ACC112 (cell line): ENCODE results near the gene PRKG1.

Experiments used
- H2AFZ ChIP-seq: fragments of 200-600 bp; sonication (generic); one replicate; pipeline ENCODE4 v1.6.0; 2017; ENCODE audit warnings: antibody characterized with exemption, low read length; ENCODE audit not compliant: unreplicated experiment
- H3K27ac ChIP-seq: fragments of 200-600 bp; sonication (generic); 2 replicates; pipeline ENCODE4 v1.5.1; 2014; ENCODE audit warnings: low read depth, mild to moderate bottlenecking, antibody characterized with exemption, low read length, moderate library complexity
- H3K27me3 ChIP-seq: fragments of 200-600 bp; sonication (generic); 2 replicates; pipeline ENCODE4 v1.6.1; 2014; ENCODE audit warnings: mild to moderate bottlenecking, antibody characterized with exemption, low read length, moderate library complexity, mixed read lengths; ENCODE audit not compliant: insufficient read depth
- H3K36me3 ChIP-seq: fragments of 200-600 bp; sonication (generic); 2 replicates; pipeline ENCODE4 v1.6.1; 2016; ENCODE audit warnings: mild to moderate bottlenecking, antibody characterized with exemption, low read length, moderate library complexity, mixed read lengths; ENCODE audit not compliant: insufficient read depth
- H3K4me1 ChIP-seq: fragments of 200-600 bp; sonication (generic); one replicate; pipeline ENCODE4 v1.6.1; 2016; ENCODE audit warnings: low read length, mixed read lengths; ENCODE audit not compliant: insufficient read depth, unreplicated experiment, control insufficient read depth
- H3K4me3 ChIP-seq: fragments of 200-600 bp; sonication (generic); 2 replicates; pipeline ENCODE4 v1.5.1; 2014; ENCODE audit warnings: mild to moderate bottlenecking, low read depth, low read length
- H3K79me2 ChIP-seq: fragments of 200-600 bp; sonication (generic); one replicate; pipeline ENCODE4 v1.6.0; 2016; ENCODE audit warnings: low read length; ENCODE audit not compliant: control insufficient read depth, unreplicated experiment, insufficient read depth

PRKG1 gene

GRCh38 chr10:51706225-51706624 is 631.9 kb downstream of the PRKG1 start:
- Histone ChIP-seq H3K79me2 (no peaks in the 10 kb centered on the region), H3K27ac (no peak overlapping the region), H2AFZ (no peak overlapping the region), H3K27me3 (no peaks in the 10 kb centered on the region), H3K36me3 (no peaks in the 10 kb centered on the region), H3K4me1 (peaks cover 5% of the 10 kb centered on the region), H3K4me3 (no peak overlapping the region)

DNA sequence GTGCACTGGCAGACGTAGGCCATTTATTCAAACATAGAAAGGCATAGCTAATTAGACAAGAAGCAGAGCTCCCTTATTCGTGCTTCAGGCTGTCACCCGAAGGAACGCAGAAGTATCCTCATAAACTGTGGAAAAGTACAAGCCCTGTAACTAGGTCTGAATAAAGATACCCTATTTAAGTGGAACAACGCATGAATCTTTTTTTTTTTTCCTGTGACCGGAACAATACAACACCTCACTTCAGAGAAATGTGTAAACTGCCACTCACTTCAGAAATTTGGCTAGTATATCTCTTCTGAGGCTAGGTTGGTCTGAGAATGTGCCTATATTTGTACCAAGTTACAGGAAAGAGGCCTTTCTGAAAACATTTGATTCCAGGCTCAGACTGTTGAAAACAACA is 633.1 kb downstream of the PRKG1 start:
- peaks cover 5% of the 10 kb centered on the region for H3K4me1 ChIP-seq
- H3K4me3 ChIP-seq: no peak overlapping the region
- H3K79me2 ChIP-seq: no peaks in the 10 kb centered on the region
- no peak overlapping the region for H3K27ac ChIP-seq
- no peaks in the 10 kb centered on the region for H3K27me3 ChIP-seq
- H2AFZ ChIP-seq: no peak overlapping the region
- no peaks in the 10 kb centered on the region for H3K36me3 ChIP-seq

DNA sequence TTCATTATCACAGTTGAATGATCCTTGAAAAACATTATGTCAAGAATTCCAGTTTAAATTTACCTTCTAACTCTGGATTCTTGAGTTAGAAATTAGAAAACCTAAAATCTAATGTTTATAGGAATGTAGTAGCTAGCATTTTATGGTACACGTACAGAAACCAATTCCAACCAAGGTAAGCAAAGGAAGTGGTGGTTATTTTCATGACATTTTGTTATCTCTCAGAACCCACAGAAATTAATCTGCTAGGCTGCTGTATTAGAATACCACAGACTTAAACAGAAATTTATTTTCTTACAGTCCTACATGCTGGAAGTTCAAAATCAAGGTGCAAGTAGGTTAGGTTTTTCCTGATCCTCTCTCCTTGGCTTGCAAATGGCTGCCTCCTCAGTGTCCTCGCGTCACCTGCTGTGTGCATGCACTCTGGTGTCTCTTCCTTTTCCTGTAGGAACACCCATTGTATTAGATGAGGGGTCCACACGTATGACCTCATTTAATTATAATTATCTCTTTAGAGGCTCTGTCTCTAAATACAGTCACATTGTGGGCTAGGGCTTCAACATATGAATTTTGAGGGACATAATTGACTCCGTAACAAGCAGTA is 633.6 kb downstream of the PRKG1 start:
- peaks cover 5% of the 10 kb centered on the region for H3K4me1 ChIP-seq
- no peaks in the 10 kb centered on the region for H3K36me3 ChIP-seq
- H3K27ac ChIP-seq: no peak overlapping the region
- H2AFZ ChIP-seq: no peak overlapping the region
- no peaks in the 10 kb centered on the region for H3K27me3 ChIP-seq
- H3K79me2 ChIP-seq: no peaks in the 10 kb centered on the region
- H3K4me3 ChIP-seq: no peak overlapping the region

DNA sequence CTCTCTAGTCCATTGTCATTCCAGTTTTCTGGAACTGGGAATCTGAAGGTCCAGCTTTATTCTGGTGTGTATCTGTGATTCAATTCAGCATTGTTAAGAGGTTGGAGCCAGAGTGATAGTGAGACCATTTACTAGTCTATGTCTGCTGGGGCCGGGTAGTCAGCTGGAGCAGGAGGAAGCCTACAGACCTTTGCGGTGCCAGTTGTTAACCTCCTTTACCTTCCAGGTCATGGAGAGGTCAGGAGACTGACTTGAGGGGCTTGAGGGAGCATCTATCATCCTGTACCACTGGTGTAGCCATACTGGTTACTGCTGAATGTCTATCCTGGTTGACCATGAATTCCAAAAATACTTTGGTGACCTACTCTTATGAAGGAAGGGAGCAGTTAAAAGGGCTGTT is 634.3 kb downstream of the PRKG1 start:
- no peak overlapping the region for H2AFZ ChIP-seq
- H3K4me3 ChIP-seq: no peak overlapping the region
- H3K27ac ChIP-seq: no peak overlapping the region
- H3K27me3 ChIP-seq: no peaks in the 10 kb centered on the region
- no peaks in the 10 kb centered on the region for H3K36me3 ChIP-seq
- no peaks in the 10 kb centered on the region for H3K79me2 ChIP-seq
- H3K4me1 ChIP-seq: peaks cover 5% of the 10 kb centered on the region

GRCh38 chr10:51709324-51709972 is 635.2 kb downstream of the PRKG1 start:
- H3K4me1 ChIP-seq: peaks cover 5% of the 10 kb centered on the region
- no peaks in the 10 kb centered on the region for H3K27me3 ChIP-seq
- H3K79me2 ChIP-seq: no peaks in the 10 kb centered on the region
- H3K27ac ChIP-seq: no peak overlapping the region
- H2AFZ ChIP-seq: no peak overlapping the region
- H3K36me3 ChIP-seq: no peaks in the 10 kb centered on the region
- H3K4me3 ChIP-seq: no peak overlapping the region

- H3K36me3 ChIP-seq: no peaks in the 10 kb centered on the region
- H2AFZ ChIP-seq: no peak overlapping the region
- no peak overlapping the region for H3K27ac ChIP-seq
- no peaks in the 10 kb centered on the region for H3K27me3 ChIP-seq
- no peak overlapping the region for H3K4me3 ChIP-seq
- no peaks in the 10 kb centered on the region for H3K79me2 ChIP-seq
- no peaks in the 10 kb centered on the region for H3K4me1 ChIP-seq
Measured at GRCh38 chr10:51711519-51711891, 637.2 kb downstream of the PRKG1 start.

DNA sequence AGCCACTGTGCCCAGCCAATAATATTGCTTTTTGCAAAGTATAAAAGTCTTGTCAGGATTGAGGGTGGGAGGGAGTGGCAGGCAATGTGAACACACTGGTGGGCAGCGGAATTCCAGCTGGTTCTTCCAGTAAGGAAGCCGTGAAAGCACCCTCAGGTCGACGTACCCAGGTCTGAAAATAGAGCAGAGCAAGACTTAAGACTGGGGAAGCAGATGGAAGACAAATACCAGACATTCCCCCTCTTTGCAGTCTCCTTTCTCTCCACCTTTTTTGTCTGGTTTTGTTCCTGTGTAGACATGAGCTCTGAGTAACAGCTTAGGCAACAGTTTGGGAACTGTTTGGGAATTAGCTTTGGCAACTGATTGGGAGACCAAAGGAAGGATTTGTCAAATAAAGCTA is 642.7 kb downstream of the PRKG1 start:
- Histone ChIP-seq H3K79me2 (no peaks in the 10 kb centered on the region), H2AFZ (no peak overlapping the region), H3K27me3 (no peaks in the 10 kb centered on the region), H3K27ac (no peak overlapping the region), H3K36me3 (no peaks in the 10 kb centered on the region), H3K4me3 (no peak overlapping the region), H3K4me1 (peaks cover 9% of the 10 kb centered on the region)

DNA sequence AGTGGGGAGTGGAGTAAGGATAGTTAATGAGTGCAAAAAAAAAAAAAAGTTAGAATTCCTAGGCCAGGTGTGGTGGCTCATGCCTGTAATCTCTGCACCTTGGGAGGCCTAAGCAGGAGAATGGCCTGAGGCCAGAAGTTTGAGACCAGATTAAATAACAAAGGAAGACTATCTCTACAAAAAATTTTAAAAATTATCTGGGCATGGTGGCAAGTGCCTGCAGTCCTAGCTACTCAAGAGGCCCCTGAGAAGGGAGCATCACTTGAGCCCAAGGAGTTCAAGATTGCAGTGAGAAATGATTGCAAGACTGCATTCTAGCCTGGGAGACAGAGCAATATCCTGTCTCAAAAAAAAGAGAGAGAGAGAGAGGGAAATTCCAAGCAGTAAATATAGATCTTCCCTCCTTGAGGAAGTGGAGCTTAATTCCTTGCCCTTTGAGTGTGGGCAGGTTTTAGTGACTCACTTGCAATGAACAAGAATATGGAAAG is 644.6 kb downstream of the PRKG1 start:
- Histone ChIP-seq H3K27me3 (no peaks in the 10 kb centered on the region), H3K4me3 (no peak overlapping the region), H2AFZ (no peak overlapping the region), H3K4me1 (peaks cover 9% of the 10 kb centered on the region), H3K27ac (no peak overlapping the region), H3K79me2 (no peaks in the 10 kb centered on the region), H3K36me3 (no peaks in the 10 kb centered on the region)

- Histone ChIP-seq H3K4me1 (peaks cover 4% of the 10 kb centered on the region), H3K27ac (no peak overlapping the region), H3K4me3 (no peak overlapping the region), H3K27me3 (no peaks in the 10 kb centered on the region), H3K36me3 (no peaks in the 10 kb centered on the region), H3K79me2 (no peaks in the 10 kb centered on the region), H2AFZ (no peak overlapping the region)
Measured at GRCh38 chr10:51724038-51724437, 649.8 kb downstream of the PRKG1 start.

DNA sequence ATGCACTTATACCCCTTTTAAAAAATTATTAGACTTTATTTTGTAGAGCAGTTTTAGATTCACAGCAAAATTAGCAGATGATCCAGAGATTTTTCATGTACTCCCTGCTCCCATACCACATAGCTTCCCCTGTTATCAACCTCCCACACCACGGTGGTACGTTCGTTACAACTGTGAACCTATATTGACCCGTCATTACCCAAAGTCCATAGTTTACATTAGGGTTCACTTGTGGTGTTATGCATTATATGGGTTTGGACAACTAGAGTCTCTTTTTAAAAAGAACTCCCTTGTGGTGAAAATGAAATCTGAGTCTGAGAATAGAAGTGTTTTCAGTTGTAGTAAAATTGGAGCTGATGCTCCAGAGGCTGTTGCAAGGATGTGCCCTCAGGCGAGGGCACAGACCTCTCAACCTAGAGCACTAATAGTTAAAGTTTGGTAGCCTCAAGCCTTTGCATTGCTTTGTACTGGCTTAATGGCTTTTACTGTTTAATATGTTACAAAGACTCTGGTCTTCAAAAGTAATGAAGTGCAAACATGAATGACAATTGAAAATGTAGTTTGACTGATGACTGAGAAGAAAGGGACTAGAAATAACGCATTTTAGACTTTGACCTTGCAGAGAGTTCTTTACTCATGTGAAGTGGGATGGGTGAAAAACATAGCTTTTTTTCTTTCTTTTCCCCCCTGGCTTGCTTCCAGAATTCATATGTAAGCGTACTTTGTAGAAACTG is 655.7 kb downstream of the PRKG1 start:
- no peaks in the 10 kb centered on the region for H3K27me3 ChIP-seq
- no peaks in the 10 kb centered on the region for H3K36me3 ChIP-seq
- no peaks in the 10 kb centered on the region for H3K79me2 ChIP-seq
- no peak overlapping the region for H3K27ac ChIP-seq
- H3K4me1 ChIP-seq: peaks cover 10% of the 10 kb centered on the region
- no peak overlapping the region for H3K4me3 ChIP-seq
- no peak overlapping the region for H2AFZ ChIP-seq

DNA sequence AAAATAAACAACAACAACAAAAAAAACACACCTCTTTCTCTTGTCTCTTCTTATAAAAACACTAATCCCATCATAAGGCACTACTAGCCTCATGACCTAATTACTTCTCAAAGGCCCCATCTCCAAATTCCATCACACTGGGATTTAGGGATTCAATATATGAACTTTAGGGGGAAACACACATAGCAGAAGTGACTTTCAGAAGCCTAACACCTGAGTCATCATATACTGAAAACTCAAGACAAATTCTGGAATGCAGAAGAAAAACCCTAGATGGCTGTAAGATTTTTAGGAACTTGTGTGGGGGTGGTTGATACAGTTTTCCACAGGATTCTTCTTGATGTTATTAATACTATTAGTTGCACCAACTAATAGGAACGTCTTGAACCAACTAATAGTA is 658.8 kb downstream of the PRKG1 start:
- H3K79me2 ChIP-seq: no peaks in the 10 kb centered on the region
- H2AFZ ChIP-seq: no peak overlapping the region
- H3K36me3 ChIP-seq: no peaks in the 10 kb centered on the region
- no peak overlapping the region for H3K27ac ChIP-seq
- H3K4me1 ChIP-seq: peaks cover 10% of the 10 kb centered on the region
- H3K27me3 ChIP-seq: no peaks in the 10 kb centered on the region
- H3K4me3 ChIP-seq: no peak overlapping the region
